Stimulated activated CD8-positive, alpha-beta memory T cell treated with anti-CD3 and anti-CD28 coated beads, Interleukin-2, amount 100 ng/mL, for 1 hour (primary cell): ENCODE data around the gene GUCA1A.
A peak's percentile ranks its signal among the peaks of the same experiment; 100 is the strongest.
"Not testable (repeated sequence)": the region's sequence is repeated elsewhere in the genome, so short reads cannot be mapped to it uniquely, and the experiment has no call there.

ENCODE experiments used
- DNase-seq, 2 donors: peaks; one replicate each; pipeline ENCODE4 v3.0.0-alpha.2; 2020; ENCODE audit warnings: low read depth in 2 of 2

Gene GUCA1A

GRCh38 chr6:42210551-42210950 is 37.4 kb downstream of the GUCA1A start:
- no peak for DNase-seq

- no peak for DNase-seq
Observed at GRCh38 chr6:42211726-42212125, 38.6 kb downstream of the GUCA1A start.

GRCh38 chr6:42212442-42212841 is 39.3 kb downstream of the GUCA1A start:
- no peak for DNase-seq

- DNase-seq, result not testable (repeated sequence)
Observed at GRCh38 chr6:42216495-42216894, 43.3 kb downstream of the GUCA1A start.

- no peak for DNase-seq
Observed at GRCh38 chr6:42217157-42217518, 44.0 kb downstream of the GUCA1A start.

- DNase-seq, result peak; percentile 73 to 79
Observed at GRCh38 chr6:42217519-42218367, 44.6 kb downstream of the GUCA1A start, which contains the start of gene MRPS10. Gene MRPS10, minus strand, starts transcription at chr6:42217861. Its CDS starts 12 bp downstream, at chr6:42217849.

- DNase-seq, result no peak
Observed at GRCh38 chr6:42220807-42221206, 47.6 kb downstream of the GUCA1A start.

- DNase-seq, result no peak
Observed at GRCh38 chr6:42221546-42221945, 48.4 kb downstream of the GUCA1A start.

GRCh38 chr6:42222448-42222847 is 49.3 kb downstream of the GUCA1A start:
- no peak for DNase-seq

GRCh38 chr6:42224222-42225028 is 51.3 kb downstream of the GUCA1A start:
- no peak for DNase-seq

GRCh38 chr6:42225029-42225339 is 51.8 kb downstream of the GUCA1A start:
- DNase-seq, result no peak

GRCh38 chr6:42225419-42225818 is 52.3 kb downstream of the GUCA1A start:
- no peak for DNase-seq

GRCh38 chr6:42226161-42226611 is 53.0 kb downstream of the GUCA1A start:
- DNase-seq, result no peak

GRCh38 chr6:42226645-42227143 is 53.5 kb downstream of the GUCA1A start:
- no peak for DNase-seq

- no peak for DNase-seq
Observed at GRCh38 chr6:42227173-42227850, 54.1 kb downstream of the GUCA1A start.

GRCh38 chr6:42228305-42228704 is 55.1 kb downstream of the GUCA1A start:
- no peak for DNase-seq
